GM18498 (cell line): ENCODE data around the gene KRTAP5-7.

ENCODE experiments used
- ATAC-seq: cut with Tn5 transposase; IDR thresholded peaks from one replicate; pipeline ENCODE4 v1.9.1; 2021; ENCODE audit warnings: mild to moderate bottlenecking, moderate library complexity; ENCODE audit not compliant: unreplicated experiment

Gene KRTAP5-7

GRCh38 chr11:71495286-71496230 lies 31.5 kb upstream of the KRTAP5-7 start:
- ATAC-seq, result no peak

DNA sequence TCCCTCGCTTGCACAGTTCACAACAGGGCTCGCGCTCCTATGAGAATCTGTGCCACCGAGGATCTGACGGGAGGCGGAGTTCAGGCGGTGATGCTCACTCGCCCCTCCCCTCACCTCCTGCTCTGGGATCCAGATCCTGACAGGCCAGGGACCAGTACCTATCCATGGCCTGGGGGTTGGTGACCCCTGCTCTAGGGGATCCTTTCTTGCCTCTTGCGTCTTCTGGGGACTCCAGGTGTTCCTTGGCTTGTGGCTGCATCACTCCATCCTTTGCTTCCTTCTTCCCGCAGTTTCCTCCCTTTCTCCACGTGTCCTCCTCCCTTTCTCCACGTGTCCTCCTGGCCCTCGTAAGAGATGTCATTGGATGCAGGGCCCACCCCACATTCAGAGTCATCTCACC lies 30.6 kb upstream of the KRTAP5-7 start:
- ATAC-seq, result no peak

GRCh38 chr11:71498091-71498490 lies 29.0 kb upstream of the KRTAP5-7 start:
- no peak for ATAC-seq

- ATAC-seq, result no peak
Measured at GRCh38 chr11:71499125-71499524, 27.9 kb upstream of the KRTAP5-7 start.

DNA sequence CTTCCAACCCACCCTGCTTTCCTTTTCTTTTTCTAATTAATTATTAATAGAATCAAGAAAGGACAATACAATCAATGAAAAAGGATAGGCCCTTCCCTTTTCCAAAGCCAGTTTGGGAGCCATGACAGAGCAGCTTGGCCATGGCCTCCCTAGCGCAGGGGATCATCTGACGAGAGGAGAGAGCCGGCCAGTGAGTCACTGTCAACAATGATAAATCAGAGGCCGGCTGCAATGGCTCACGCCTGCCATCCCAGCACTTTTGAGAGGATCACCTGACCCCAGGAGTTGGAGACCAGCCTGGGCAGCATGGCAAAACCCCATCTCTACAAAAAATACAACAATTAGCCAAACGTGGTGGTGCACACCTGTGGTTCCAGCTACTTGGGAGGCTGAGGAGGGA lies 27.5 kb upstream of the KRTAP5-7 start:
- ATAC-seq, result no peak

GRCh38 chr11:71500601-71501021 lies 26.5 kb upstream of the KRTAP5-7 start:
- ATAC-seq, result no peak

GRCh38 chr11:71501071-71501985 lies 25.7 kb upstream of the KRTAP5-7 start:
- ATAC-seq, result no peak

- ATAC-seq, result no peak
Measured at GRCh38 chr11:71502026-71502425, 25.0 kb upstream of the KRTAP5-7 start.

- no peak for ATAC-seq
Measured at GRCh38 chr11:71502871-71503435, 24.1 kb upstream of the KRTAP5-7 start.

- no peak for ATAC-seq
Measured at GRCh38 chr11:71504531-71504930, 22.5 kb upstream of the KRTAP5-7 start.

GRCh38 chr11:71505001-71505400 lies 22.1 kb upstream of the KRTAP5-7 start:
- no peak for ATAC-seq

- ATAC-seq, result no peak
Measured at GRCh38 chr11:71505781-71506180, 21.3 kb upstream of the KRTAP5-7 start.

GRCh38 chr11:71507102-71507501 lies 20.0 kb upstream of the KRTAP5-7 start:
- no peak for ATAC-seq

DNA sequence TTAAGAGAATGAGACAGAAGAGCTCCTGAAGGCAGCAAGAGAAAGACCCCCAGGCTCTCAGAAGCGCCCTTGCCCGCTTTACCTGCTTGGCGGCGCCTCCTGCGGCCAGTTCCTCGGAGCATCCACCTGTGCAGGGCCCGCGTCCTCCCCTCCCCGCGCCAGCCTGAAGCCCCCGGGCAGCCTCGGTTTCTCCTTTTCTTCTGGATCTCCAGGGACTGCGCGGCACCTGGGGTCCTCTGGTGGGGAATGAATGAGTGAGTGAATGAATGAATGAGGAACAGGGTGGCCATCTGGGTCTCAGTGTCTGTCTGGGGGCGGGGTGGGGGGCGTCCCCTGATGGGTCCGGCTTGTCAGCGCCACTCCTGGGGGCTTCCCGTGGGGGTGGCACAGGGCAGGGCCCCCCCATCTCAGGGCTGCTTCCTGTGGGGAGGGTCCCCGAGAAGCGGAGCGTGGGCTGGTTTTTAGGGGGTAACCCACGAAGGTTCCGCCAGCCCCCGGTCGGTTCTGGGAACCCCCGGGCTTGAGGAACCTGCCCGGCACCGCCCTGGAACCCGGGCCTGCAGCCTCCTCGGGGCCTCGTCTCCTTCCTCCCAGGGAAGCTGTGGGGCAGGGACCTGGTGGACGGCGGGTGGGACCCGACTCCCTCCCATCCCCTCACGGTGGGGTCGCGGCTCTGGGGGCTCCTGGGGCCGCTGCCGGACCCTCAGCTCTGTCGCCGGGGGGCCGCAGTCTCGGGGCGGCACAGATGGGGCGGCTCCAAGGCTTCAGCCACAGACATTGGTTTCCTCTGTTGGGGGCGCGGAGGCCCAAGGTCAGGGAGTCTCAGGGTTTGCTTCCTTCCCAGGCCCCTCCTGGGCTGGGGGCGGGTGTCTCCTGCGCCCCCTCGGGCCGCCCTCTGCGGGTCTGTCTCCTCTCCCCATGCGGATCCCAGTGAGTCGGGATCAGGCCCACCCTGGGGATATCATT lies 8.3 kb upstream of the KRTAP5-7 start:
- no peak for ATAC-seq

DNA sequence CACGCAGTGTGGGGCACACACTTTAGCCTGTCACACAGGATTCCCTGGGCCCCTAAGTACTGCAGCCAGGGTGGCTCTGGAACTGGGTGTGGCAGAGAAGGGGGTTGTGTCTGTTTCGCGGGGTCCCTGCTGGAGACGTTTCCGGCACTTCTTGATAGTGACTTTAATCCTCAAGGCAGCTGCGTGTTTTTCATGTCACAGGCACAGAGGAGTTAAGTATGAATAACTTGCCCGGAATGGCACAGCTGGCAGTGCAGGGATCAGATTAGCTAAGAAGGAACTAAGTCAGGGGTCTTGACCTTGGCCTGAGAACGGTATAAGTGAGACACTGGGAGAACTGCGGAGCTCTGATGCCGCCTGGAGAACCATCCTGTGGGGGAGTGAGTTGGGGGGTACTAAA lies 7.5 kb upstream of the KRTAP5-7 start:
- ATAC-seq, result no peak

DNA sequence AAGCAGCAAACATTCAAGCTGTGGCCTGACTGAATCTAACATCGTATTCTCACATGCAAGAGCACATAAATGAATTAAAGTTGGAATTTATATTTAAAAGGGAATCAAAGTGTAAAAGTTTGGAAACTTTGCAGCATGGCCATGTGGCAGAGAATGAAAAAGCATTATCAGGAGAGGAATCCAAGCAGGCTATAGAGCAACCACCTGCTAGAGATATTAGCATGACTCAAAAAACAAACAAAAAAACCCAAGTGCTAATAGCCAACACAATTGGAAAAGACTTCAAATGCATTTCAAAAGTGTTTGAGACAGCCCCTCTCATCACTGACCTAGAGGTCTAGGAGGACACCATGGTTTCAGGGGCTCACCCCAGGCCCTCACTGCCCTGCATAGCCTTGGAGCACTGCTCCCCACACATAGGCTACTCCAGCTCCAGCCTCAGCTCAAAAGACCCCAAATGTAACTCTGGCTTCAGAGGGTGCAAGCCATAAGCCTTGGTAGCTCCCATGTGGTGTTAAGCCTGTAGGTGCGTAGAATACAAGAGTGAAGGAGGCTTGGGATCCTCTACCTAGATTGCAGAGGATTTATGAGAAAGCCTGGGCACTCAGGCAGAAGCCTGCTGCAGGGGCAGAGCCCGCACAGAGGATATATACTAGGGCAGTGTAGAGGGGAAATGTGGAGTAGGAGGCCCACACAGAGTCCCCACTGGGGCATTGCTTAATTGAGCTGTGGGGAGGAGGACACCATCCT lies 1.7 kb upstream of the KRTAP5-7 start:
- ATAC-seq, result no peak

- no peak for ATAC-seq
Measured at GRCh38 chr11:71525938-71526495, 1.1 kb upstream of the KRTAP5-7 start.

- ATAC-seq, result no peak
Measured at GRCh38 chr11:71527576-71528210, 626 bp downstream of the KRTAP5-7 start.

DNA sequence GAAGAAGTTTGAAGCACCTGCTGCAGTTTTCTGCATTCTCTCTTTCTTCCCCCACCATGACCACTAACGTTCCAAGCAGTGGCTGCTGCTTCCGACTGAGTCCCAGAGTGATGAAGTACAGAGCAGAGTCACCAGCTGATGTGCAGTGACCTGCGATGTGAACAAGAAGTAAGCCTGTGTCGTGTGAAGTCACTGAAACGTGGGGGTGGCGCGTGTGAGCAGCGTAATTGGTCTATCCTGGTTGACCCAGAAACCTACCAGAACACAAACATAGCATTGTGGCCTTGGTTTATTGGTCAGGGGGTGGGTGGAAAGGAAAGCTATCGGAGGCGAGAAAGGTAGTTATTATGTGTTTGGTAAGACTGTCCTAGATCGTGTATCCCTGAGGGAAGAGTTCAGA lies 3.5 kb downstream of the KRTAP5-7 start:
- no peak for ATAC-seq
